Ascending aorta (tissue), 2 donors: ENCODE results near the gene DNAJC5. TPM values are rescaled to one million over a fixed set of nuclear protein-coding genes. Genes with fewer than 3 reads are reported as not detected.

Experiments
- DNase-seq, 2 donors: peaks; one replicate each; pipeline ENCODE4 v3.0.0-alpha.2; 2019; ENCODE audit warnings: low spot score in 2 of 2
- H3K27ac ChIP-seq, 2 donors: fragments of 200-600 bp; sonication (generic); one replicate each; pipeline ENCODE4 v1.5.1; 2016 to 2017; ENCODE audit warnings: mild to moderate bottlenecking in 1 of 2
- H3K27me3 ChIP-seq: fragments of 200-600 bp; sonication (generic); one replicate; pipeline ENCODE4 v1.5.1; 2017
- H3K36me3 ChIP-seq, 2 donors: fragments of 200-600 bp; sonication (generic); one replicate each; pipeline ENCODE4 v1.5.1; 2016
- H3K4me1 ChIP-seq, 2 donors: fragments of 200-600 bp; sonication (generic); one replicate each; pipeline ENCODE4 v1.5.1; 2016 to 2017; ENCODE audit warnings: mild to moderate bottlenecking in 1 of 2
- H3K4me3 ChIP-seq, 2 donors: fragments of 200-600 bp; sonication (generic); one replicate each; pipeline ENCODE4 v1.5.1; 2016 to 2017; ENCODE audit warnings: mild to moderate bottlenecking in 1 of 2
- H3K9me3 ChIP-seq, 2 donors: fragments of 200-600 bp; sonication (generic); one replicate each; pipeline ENCODE4 v1.5.1; 2016
- CTCF ChIP-seq, 3 experiments: fragments of 200-600 bp in 2 of 3; fragments of 450-650 bp in 1 of 3; sonication (generic) in 2 of 3; IDR thresholded peaks; one replicate each; pipeline ENCODE4 v1.5.1; 2016 to 2019; ENCODE audit warnings: antibody characterized with exemption in 3 of 3, mild to moderate bottlenecking in 1 of 3, moderate library complexity in 1 of 3
- intact Hi-C: fragments of 100-400 bp; cut with DNase I; formaldehyde crosslinking; loops from one replicate; pipeline ENCODE4 v1.15.1; 2023
- total RNA-seq: library from RNA; depleted of rRNA; stranded (reverse); fragments of >200 nt; gene quantifications from one replicate; pipeline ENCODE4 v1.1.0, GENCODE V29; 2016

DNAJC5 gene
- total RNA-seq, 1 donor from 2014 or later = 42.9 TPM

GRCh38 chr20:63881451-63882226 lies 13.3 kb upstream of the DNAJC5 start:
- Histone ChIP-seq H3K4me3 (no peak overlapping the region), H3K9me3 (no peaks in the 10 kb centered on the region), H3K27me3 (no peaks in the 10 kb centered on the region), H3K36me3 (peaks cover 51 to 78% of the 10 kb centered on the region in 2 donors), H3K27ac (no peak overlapping the region), H3K4me1 (no peaks in the 10 kb centered on the region)
- intact Hi-C loops = no loop called here
- no peak for DNase-seq
- no peak for TF ChIP-seq CTCF (IDR thresholded peaks at IDR 0.05)

- no peak for TF ChIP-seq CTCF (IDR thresholded peaks at IDR 0.05)
Observed at GRCh38 chr20:63882257-63883200, 12.4 kb upstream of the DNAJC5 start.

GRCh38 chr20:63883201-63883593 lies 11.7 kb upstream of the DNAJC5 start:
- no peaks in the 10 kb centered on the region for H3K4me1 ChIP-seq
- H3K27me3 ChIP-seq = no peaks in the 10 kb centered on the region
- H3K4me3 ChIP-seq = no peak overlapping the region
- H3K36me3 ChIP-seq = peaks cover 52 to 78% of the 10 kb centered on the region in 2 donors
- TF ChIP-seq CTCF (IDR thresholded peaks at IDR 0.05) = no peak
- H3K27ac ChIP-seq = no peak overlapping the region
- no peaks in the 10 kb centered on the region for H3K9me3 ChIP-seq
- DNase-seq = no peak
- intact Hi-C loops = no loop called here

More at GRCh38 chr20:63882257-63883200, 12.4 kb upstream of the DNAJC5 start:
- H3K9me3 ChIP-seq = no peaks in the 10 kb centered on the region
- no peaks in the 10 kb centered on the region for H3K27me3 ChIP-seq
- H3K27ac ChIP-seq = no peak overlapping the region
- intact Hi-C loops = no loop called here
- DNase-seq = no peak
- no peaks in the 10 kb centered on the region for H3K4me1 ChIP-seq
- H3K4me3 ChIP-seq = no peak overlapping the region
- peaks cover 52 to 78% of the 10 kb centered on the region in 2 donors for H3K36me3 ChIP-seq

- H3K4me1 ChIP-seq = no peaks in the 10 kb centered on the region
- intact Hi-C loops = no loop called here
- no peak overlapping the region for H3K4me3 ChIP-seq
- H3K9me3 ChIP-seq = no peaks in the 10 kb centered on the region
- no peaks in the 10 kb centered on the region for H3K27me3 ChIP-seq
- no peak for TF ChIP-seq CTCF (IDR thresholded peaks at IDR 0.05)
- no peak for DNase-seq
- H3K27ac ChIP-seq = no peak overlapping the region
- H3K36me3 ChIP-seq = peaks cover 51 to 81% of the 10 kb centered on the region in 2 donors
Observed at GRCh38 chr20:63884506-63885263, 10.2 kb upstream of the DNAJC5 start.

- Histone ChIP-seq H3K4me3 (no peak overlapping the region), H3K27me3 (no peaks in the 10 kb centered on the region), H3K36me3 (peaks cover 57 to 88% of the 10 kb centered on the region in 2 donors), H3K27ac (no peak overlapping the region), H3K4me1 (no peaks in the 10 kb centered on the region), H3K9me3 (no peaks in the 10 kb centered on the region)
- DNase-seq = no peak
- intact Hi-C loops = no loop called here
- TF ChIP-seq CTCF (IDR thresholded peaks at IDR 0.05) = no peak
Observed at GRCh38 chr20:63885264-63886053, 9.5 kb upstream of the DNAJC5 start.
